Activated naive CD8-positive, alpha-beta T cell treated with anti-CD3 and anti-CD28 coated beads, Interleukin-2, amount 50 U/mL, for 24 hours (primary cell): Measurements from ENCODE around the gene NAPSA.
A peak's percentile ranks its signal among the peaks of the same experiment; 100 is the strongest.

Source experiments
- ATAC-seq: fragments of 150-1000 bp; cut with Tn5 transposase; one replicate; pipeline ENCODE4 v1.10.0; 2021
- DNase-seq: peaks from one replicate; pipeline ENCODE4 v3.0.0; 2021
- H3K27ac Mint-ChIP-seq: one replicate; pipeline ENCODE4 v1.8.0; 2021; ENCODE audit warnings: mild to moderate bottlenecking, mixed read lengths
- H3K27me3 Mint-ChIP-seq: one replicate; pipeline ENCODE4 v1.8.0; 2021; ENCODE audit warnings: mixed read lengths
- H3K36me3 Mint-ChIP-seq: one replicate; pipeline ENCODE4 v1.8.0; 2021; ENCODE audit warnings: low read depth, mixed read lengths
- H3K4me1 Mint-ChIP-seq: one replicate; pipeline ENCODE4 v1.8.0; 2021; ENCODE audit warnings: mixed read lengths
- H3K4me3 Mint-ChIP-seq: one replicate; pipeline ENCODE4 v1.8.0; 2021; ENCODE audit warnings: mild to moderate bottlenecking, moderate library complexity, mixed read lengths
- H3K9me3 Mint-ChIP-seq: one replicate; pipeline ENCODE4 v1.8.0; 2021; ENCODE audit warnings: mixed read lengths

The NAPSA gene

GRCh38 chr19:50378863-50379236 lies 13.4 kb upstream of the NAPSA start:
- no peaks in the 10 kb centered on the region for H3K9me3 Mint-ChIP-seq
- H3K4me3 Mint-ChIP-seq = no peak overlapping the region
- H3K27me3 Mint-ChIP-seq = no peaks in the 10 kb centered on the region
- no peak for ATAC-seq
- peaks cover 22% of the 10 kb centered on the region for H3K36me3 Mint-ChIP-seq
- H3K4me1 Mint-ChIP-seq = peaks cover 29% of the 10 kb centered on the region
- no peak overlapping the region for H3K27ac Mint-ChIP-seq
- DNase-seq = no peak

GRCh38 chr19:50378169-50378862 lies 12.9 kb upstream of the NAPSA start:
- Mint-ChIP-seq H3K27ac (peak overlapping the region; percentile 52), H3K36me3 (peaks cover 19% of the 10 kb centered on the region), H3K4me3 (no peak overlapping the region), H3K27me3 (no peaks in the 10 kb centered on the region), H3K9me3 (no peaks in the 10 kb centered on the region), H3K4me1 (peaks cover 23% of the 10 kb centered on the region)
- DNase-seq (no peak), ATAC-seq (no peak)

GRCh38 chr19:50377517-50377916 lies 12.1 kb upstream of the NAPSA start:
- H3K4me3 Mint-ChIP-seq = peak overlapping the region; percentile 99
- no peaks in the 10 kb centered on the region for H3K27me3 Mint-ChIP-seq
- DNase-seq = no peak

GRCh38 chr19:50377051-50377461 lies 11.6 kb upstream of the NAPSA start:
- Mint-ChIP-seq H3K27ac (peak overlapping the region; percentile 82), H3K36me3 (peaks cover 19% of the 10 kb centered on the region), H3K9me3 (no peaks in the 10 kb centered on the region), H3K4me3 (peak overlapping the region; percentile 99), H3K4me1 (peaks cover 20% of the 10 kb centered on the region), H3K27me3 (no peaks in the 10 kb centered on the region)
- peak; percentile 7 for ATAC-seq
- DNase-seq = peak; percentile 58

More at GRCh38 chr19:50377517-50377916, 12.1 kb upstream of the NAPSA start:
- ATAC-seq = no peak
- H3K36me3 Mint-ChIP-seq = peaks cover 19% of the 10 kb centered on the region
- peak overlapping the region; percentile 82 for H3K27ac Mint-ChIP-seq
- peaks cover 20% of the 10 kb centered on the region for H3K4me1 Mint-ChIP-seq
- no peaks in the 10 kb centered on the region for H3K9me3 Mint-ChIP-seq

GRCh38 chr19:50376166-50377050 lies 11.0 kb upstream of the NAPSA start, which contains the start of gene NR1H2:
NR1H2 (plus strand) TSS chr19:50376457; CDS start chr19:50377606, 1,149 bp downstream.
- peaks cover 20% of the 10 kb centered on the region for H3K4me1 Mint-ChIP-seq
- no peaks in the 10 kb centered on the region for H3K9me3 Mint-ChIP-seq
- ATAC-seq (peak; percentile 93), DNase-seq (peak; percentile 94)
- peak within 1 kb of the TSS; percentile 100 for H3K27ac Mint-ChIP-seq
- peaks cover 18% of the 10 kb centered on the region for H3K36me3 Mint-ChIP-seq
- peak within 1 kb of the TSS; percentile 99 for H3K4me3 Mint-ChIP-seq
- H3K27me3 Mint-ChIP-seq = no peaks in the 10 kb centered on the region

- no peaks in the 10 kb centered on the region for H3K36me3 Mint-ChIP-seq
- DNase-seq = no peak
- ATAC-seq = no peak
- no peak overlapping the region for H3K4me3 Mint-ChIP-seq
- no peaks in the 10 kb centered on the region for H3K9me3 Mint-ChIP-seq
- no peaks in the 10 kb centered on the region for H3K27me3 Mint-ChIP-seq
- no peak overlapping the region for H3K27ac Mint-ChIP-seq
- peaks cover 33% of the 10 kb centered on the region for H3K4me1 Mint-ChIP-seq
Observed at GRCh38 chr19:50371914-50372475, 6.6 kb upstream of the NAPSA start.

- Mint-ChIP-seq H3K27ac (peak overlapping the region; percentile 89), H3K27me3 (no peaks in the 10 kb centered on the region), H3K4me3 (peak overlapping the region; percentile 85), H3K9me3 (no peaks in the 10 kb centered on the region), H3K36me3 (peaks cover 2% of the 10 kb centered on the region), H3K4me1 (peaks cover 42% of the 10 kb centered on the region)
- DNase-seq (peak; percentile 82), ATAC-seq (peak; percentile 53)
Observed at GRCh38 chr19:50368649-50369570, 3.5 kb upstream of the NAPSA start.

- Mint-ChIP-seq H3K27me3 (no peaks in the 10 kb centered on the region), H3K36me3 (peaks cover 16% of the 10 kb centered on the region), H3K9me3 (no peaks in the 10 kb centered on the region), H3K4me1 (peaks cover 86% of the 10 kb centered on the region), H3K27ac (peak overlapping the region; percentile 93), H3K4me3 (peak overlapping the region; percentile 60)
- DNase-seq (peak; percentile 43), ATAC-seq (peak; percentile 17)
Observed at GRCh38 chr19:50362656-50363424, 2.6 kb downstream of the NAPSA start.

- DNase-seq = no peak
- Mint-ChIP-seq H3K27ac (peak overlapping the region; percentile 93), H3K9me3 (no peaks in the 10 kb centered on the region), H3K4me3 (peak overlapping the region; percentile 56), H3K36me3 (peaks cover 16% of the 10 kb centered on the region), H3K27me3 (no peaks in the 10 kb centered on the region), H3K4me1 (peaks cover 86% of the 10 kb centered on the region)
- no peak for ATAC-seq
Observed at GRCh38 chr19:50362030-50362412, 3.4 kb downstream of the NAPSA start.

- peaks cover 87% of the 10 kb centered on the region for H3K4me1 Mint-ChIP-seq
Observed at GRCh38 chr19:50361290-50362029, 4.0 kb downstream of the NAPSA start.

GRCh38 chr19:50359328-50359818 lies 6.1 kb downstream of the NAPSA start:
- H3K4me1 Mint-ChIP-seq = peaks cover 69% of the 10 kb centered on the region
- peak overlapping the region; percentile 94 for H3K27ac Mint-ChIP-seq
- ATAC-seq (no peak), DNase-seq (no peak)
- H3K27me3 Mint-ChIP-seq = no peaks in the 10 kb centered on the region
- H3K9me3 Mint-ChIP-seq = no peaks in the 10 kb centered on the region
- peaks cover 14% of the 10 kb centered on the region for H3K36me3 Mint-ChIP-seq
- peak overlapping the region; percentile 80 for H3K4me3 Mint-ChIP-seq

More at GRCh38 chr19:50361290-50362029, 4.0 kb downstream of the NAPSA start:
- no peaks in the 10 kb centered on the region for H3K9me3 Mint-ChIP-seq
- DNase-seq (peak; percentile 36), ATAC-seq (no peak)
- no peaks in the 10 kb centered on the region for H3K27me3 Mint-ChIP-seq
- peaks cover 16% of the 10 kb centered on the region for H3K36me3 Mint-ChIP-seq
- H3K27ac Mint-ChIP-seq = peak overlapping the region; percentile 93
- peak overlapping the region; percentile 48 for H3K4me3 Mint-ChIP-seq

GRCh38 chr19:50358483-50359327 lies 6.7 kb downstream of the NAPSA start:
- peak overlapping the region; percentile 94 for H3K27ac Mint-ChIP-seq
- DNase-seq (peak; percentile 77), ATAC-seq (no peak)
- H3K27me3 Mint-ChIP-seq = no peaks in the 10 kb centered on the region
- peaks cover 14% of the 10 kb centered on the region for H3K36me3 Mint-ChIP-seq
- H3K9me3 Mint-ChIP-seq = no peaks in the 10 kb centered on the region
- peaks cover 64% of the 10 kb centered on the region for H3K4me1 Mint-ChIP-seq
- peak overlapping the region; percentile 80 for H3K4me3 Mint-ChIP-seq
